DND-41 (cell line): ENCODE results near the gene USB1.

ENCODE experiments used
- EZH2 ChIP-seq: IDR thresholded peaks from 3 replicates; pipeline ENCODE4 v1.6.1; 2012; ENCODE audit warnings: borderline replicate concordance, low read depth, mild to moderate bottlenecking, moderate library complexity, low read length, inconsistent platforms; ENCODE audit not compliant: severe bottlenecking
- TF ChIP-seq, protein P1 (sequence below): IDR thresholded peaks from 2 replicates; pipeline ENCODE4 v1.5.1; 2012; ENCODE audit warnings: borderline replicate concordance, low read length, moderate library complexity, mild to moderate bottlenecking; ENCODE audit not compliant: poor library complexity, severe bottlenecking; ENCODE audit errors: extremely low read depth

DNA sequence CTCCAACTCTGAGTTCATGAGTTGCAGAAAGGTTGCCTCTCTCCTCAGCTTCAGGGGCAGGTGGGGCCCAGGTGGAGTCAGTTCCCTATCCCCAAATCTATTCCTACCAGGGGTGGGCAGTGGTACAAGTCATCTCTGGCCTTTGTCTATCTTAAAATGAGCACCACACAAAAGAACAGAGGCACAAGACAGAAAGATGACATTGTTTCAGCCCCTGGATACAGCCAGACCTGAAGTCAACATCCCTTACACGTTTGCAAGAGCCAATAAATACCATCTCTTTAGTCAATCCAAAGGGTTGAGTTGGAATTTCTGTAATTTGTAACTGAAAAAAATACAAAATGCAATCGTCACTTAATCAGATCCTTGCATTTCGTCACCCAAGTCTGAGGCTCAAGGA is 56.6 kb downstream of the USB1 start:
- TF ChIP-seq, protein P1, sequence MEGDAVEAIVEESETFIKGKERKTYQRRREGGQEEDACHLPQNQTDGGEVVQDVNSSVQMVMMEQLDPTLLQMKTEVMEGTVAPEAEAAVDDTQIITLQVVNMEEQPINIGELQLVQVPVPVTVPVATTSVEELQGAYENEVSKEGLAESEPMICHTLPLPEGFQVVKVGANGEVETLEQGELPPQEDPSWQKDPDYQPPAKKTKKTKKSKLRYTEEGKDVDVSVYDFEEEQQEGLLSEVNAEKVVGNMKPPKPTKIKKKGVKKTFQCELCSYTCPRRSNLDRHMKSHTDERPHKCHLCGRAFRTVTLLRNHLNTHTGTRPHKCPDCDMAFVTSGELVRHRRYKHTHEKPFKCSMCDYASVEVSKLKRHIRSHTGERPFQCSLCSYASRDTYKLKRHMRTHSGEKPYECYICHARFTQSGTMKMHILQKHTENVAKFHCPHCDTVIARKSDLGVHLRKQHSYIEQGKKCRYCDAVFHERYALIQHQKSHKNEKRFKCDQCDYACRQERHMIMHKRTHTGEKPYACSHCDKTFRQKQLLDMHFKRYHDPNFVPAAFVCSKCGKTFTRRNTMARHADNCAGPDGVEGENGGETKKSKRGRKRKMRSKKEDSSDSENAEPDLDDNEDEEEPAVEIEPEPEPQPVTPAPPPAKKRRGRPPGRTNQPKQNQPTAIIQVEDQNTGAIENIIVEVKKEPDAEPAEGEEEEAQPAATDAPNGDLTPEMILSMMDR, result no peak
- TF ChIP-seq EZH2, result no peak
